Prostate gland (tissue), 2 donors: ENCODE results near the gene ZNF513.
A peak's percentile ranks its signal among the peaks of the same experiment; 100 is the strongest.

Experiments
- POLR2A ChIP-seq: fragments of 450-650 bp; IDR thresholded peaks from one replicate; pipeline ENCODE4 v1.6.1; 2016; ENCODE audit warnings: antibody characterized with exemption, mild to moderate bottlenecking
- TF ChIP-seq, protein P1 (sequence below), 4 experiments: fragments of 200-600 bp in 2 of 4; fragments of 450-650 bp in 2 of 4; sonication (generic) in 2 of 4; IDR thresholded peaks; 1 replicate in 3 of 4; 2 replicates in 1 of 4; pipeline ENCODE4 v1.5.1; 2016 to 2019; ENCODE audit warnings: antibody characterized with exemption in 4 of 4, mild to moderate bottlenecking in 2 of 4, moderate library complexity in 2 of 4

DNA sequence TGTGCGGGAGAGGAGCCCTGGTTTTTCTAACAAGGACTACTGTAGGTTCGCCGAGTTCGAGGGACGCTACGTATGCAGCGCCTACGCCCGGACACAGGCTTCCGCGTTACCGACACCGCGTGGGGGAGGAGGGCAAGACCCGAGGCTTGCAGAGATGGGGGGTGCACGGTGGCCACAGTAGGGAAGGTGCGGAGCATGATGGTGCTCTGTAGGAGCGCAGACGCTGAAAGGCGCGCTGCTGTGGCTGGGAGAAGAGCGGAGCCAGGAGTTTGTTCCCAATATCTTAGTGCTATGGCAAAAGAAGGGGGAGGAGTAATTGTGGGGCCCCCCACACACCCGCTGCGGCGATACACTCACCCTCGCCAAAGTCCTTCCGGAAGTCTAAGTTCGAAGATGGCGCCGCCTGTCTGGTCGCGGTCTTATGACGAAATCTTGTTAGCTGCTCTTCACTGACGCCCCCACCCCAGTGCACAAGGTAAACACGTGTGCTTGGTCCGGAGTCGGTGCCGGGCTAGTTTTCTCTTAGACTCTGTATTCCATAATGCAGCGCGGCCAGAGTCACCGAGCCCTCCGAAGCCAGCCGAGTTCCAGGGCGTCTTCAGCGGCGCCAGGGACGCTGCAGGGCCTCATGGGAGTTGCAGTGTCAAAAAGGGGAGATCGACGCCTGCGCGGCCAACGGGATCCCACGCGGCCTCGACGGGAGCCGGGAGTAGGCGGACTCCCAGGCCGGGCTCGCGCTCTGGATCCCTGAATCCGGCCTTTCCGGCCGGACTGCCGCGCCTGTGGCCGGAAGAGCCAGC is 24.0 kb downstream of the ZNF513 start, which contains the start of gene GTF3C2:
- TF ChIP-seq, protein P1, sequence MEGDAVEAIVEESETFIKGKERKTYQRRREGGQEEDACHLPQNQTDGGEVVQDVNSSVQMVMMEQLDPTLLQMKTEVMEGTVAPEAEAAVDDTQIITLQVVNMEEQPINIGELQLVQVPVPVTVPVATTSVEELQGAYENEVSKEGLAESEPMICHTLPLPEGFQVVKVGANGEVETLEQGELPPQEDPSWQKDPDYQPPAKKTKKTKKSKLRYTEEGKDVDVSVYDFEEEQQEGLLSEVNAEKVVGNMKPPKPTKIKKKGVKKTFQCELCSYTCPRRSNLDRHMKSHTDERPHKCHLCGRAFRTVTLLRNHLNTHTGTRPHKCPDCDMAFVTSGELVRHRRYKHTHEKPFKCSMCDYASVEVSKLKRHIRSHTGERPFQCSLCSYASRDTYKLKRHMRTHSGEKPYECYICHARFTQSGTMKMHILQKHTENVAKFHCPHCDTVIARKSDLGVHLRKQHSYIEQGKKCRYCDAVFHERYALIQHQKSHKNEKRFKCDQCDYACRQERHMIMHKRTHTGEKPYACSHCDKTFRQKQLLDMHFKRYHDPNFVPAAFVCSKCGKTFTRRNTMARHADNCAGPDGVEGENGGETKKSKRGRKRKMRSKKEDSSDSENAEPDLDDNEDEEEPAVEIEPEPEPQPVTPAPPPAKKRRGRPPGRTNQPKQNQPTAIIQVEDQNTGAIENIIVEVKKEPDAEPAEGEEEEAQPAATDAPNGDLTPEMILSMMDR (IDR thresholded peaks at IDR 0.05): no peak
- peak; percentile 42 for TF ChIP-seq POLR2A
